IPS-NIHi11 (cell line): ENCODE measurements around the gene PHKB.
"Not testable (repeated sequence)": the region's sequence is repeated elsewhere in the genome, so short reads cannot be mapped to it uniquely, and the experiment has no call there.

Source experiments
- DNase-seq: peaks from one replicate; pipeline ENCODE4 v3.0.0; 2012; ENCODE audit warnings: mixed read lengths, low spot score

The PHKB gene

GRCh38 chr16:47469227-47469626 is 8.1 kb downstream of the PHKB start:
- no peak for DNase-seq

GRCh38 chr16:47470211-47470610 is 9.1 kb downstream of the PHKB start:
- no peak for DNase-seq

GRCh38 chr16:47470810-47471209 is 9.7 kb downstream of the PHKB start:
- DNase-seq = no peak

GRCh38 chr16:47473004-47473403 is 11.9 kb downstream of the PHKB start:
- DNase-seq = not testable (repeated sequence)

GRCh38 chr16:47473792-47474191 is 12.7 kb downstream of the PHKB start:
- no peak for DNase-seq

GRCh38 chr16:47475786-47476185 is 14.7 kb downstream of the PHKB start:
- no peak for DNase-seq

- no peak for DNase-seq
Measured at GRCh38 chr16:47476654-47477345, 15.7 kb downstream of the PHKB start.

- DNase-seq = no peak
Measured at GRCh38 chr16:47477679-47478078, 16.5 kb downstream of the PHKB start.

GRCh38 chr16:47480410-47480809 is 19.3 kb downstream of the PHKB start:
- no peak for DNase-seq

GRCh38 chr16:47481698-47482374 is 20.7 kb downstream of the PHKB start:
- DNase-seq = no peak

GRCh38 chr16:47483616-47484015 is 22.5 kb downstream of the PHKB start:
- no peak for DNase-seq

- no peak for DNase-seq
Measured at GRCh38 chr16:47486856-47487255, 25.7 kb downstream of the PHKB start.

GRCh38 chr16:47488051-47488450 is 26.9 kb downstream of the PHKB start:
- DNase-seq = no peak

- no peak for DNase-seq
Measured at GRCh38 chr16:47490471-47490870, 29.3 kb downstream of the PHKB start.

GRCh38 chr16:47492036-47492427 is 30.9 kb downstream of the PHKB start:
- no peak for DNase-seq

GRCh38 chr16:47492428-47493377 is 31.6 kb downstream of the PHKB start:
- no peak for DNase-seq

GRCh38 chr16:47493381-47494337 is 32.5 kb downstream of the PHKB start:
- no peak for DNase-seq

GRCh38 chr16:47499080-47499699 is 38.1 kb downstream of the PHKB start:
- DNase-seq = no peak

- DNase-seq = no peak
Measured at GRCh38 chr16:47499700-47500264, 38.7 kb downstream of the PHKB start.

GRCh38 chr16:47503936-47504335 is 42.8 kb downstream of the PHKB start:
- no peak for DNase-seq

GRCh38 chr16:47504599-47504998 is 43.5 kb downstream of the PHKB start:
- no peak for DNase-seq
